ENCODE measurements around the gene RAP1GAP2. TPM values are rescaled to one million over a fixed set of nuclear protein-coding genes. Genes with fewer than 3 reads are reported as not detected.

RAP1GAP2 gene
- total and polyA plus RNA-seq, 7 donors, result 0.25 to 2.0 (median 0.84) TPM

DNA sequence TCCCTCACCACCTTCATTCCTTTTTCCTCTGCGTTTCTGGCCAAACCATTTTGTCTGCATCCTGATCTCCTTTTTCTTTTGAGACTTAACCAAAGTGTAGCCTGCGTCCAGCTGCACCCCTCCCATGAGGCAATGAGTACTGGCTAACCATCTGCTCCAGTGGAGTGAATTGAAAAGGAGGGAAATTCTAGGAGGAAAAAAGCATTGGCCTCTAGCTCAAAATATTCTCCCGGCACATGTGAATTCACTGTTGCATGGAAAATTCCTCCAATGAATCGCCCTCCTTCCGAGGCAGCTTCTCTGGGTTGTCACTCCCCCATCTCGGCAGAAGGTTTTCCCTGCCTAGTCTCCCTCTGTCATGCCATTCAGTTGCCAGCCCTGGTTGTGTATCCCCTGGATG is 5.6 kb downstream of the RAP1GAP2 start:
- WGBS, 3 donors, result 13 to 20% (median 14%) methylated on average over 6 of the region's 6 CpGs
- Histone ChIP-seq H3K4me1 (no peaks in the 10 kb centered on the region), H3K27me3 (ENCODE audit: insufficient read depth in 3 of 3, low read length in 2 of 3) (peaks cover 0 to 21% (median 3%) of the 10 kb centered on the region in 3 donors), H3K9me3 (no peaks in the 10 kb centered on the region), H3K36me3 (ENCODE audit: insufficient read depth in 1 of 2, low read depth in 1 of 2) (no peaks in the 10 kb centered on the region), H3K27ac (no peak overlapping the region), H3K4me3 (no peak overlapping the region)
- no peak for DNase-seq
- intact Hi-C loops (cut with DNase I), result no loop called here
- ATAC-seq, result no peak
- TF ChIP-seq, protein P1, sequence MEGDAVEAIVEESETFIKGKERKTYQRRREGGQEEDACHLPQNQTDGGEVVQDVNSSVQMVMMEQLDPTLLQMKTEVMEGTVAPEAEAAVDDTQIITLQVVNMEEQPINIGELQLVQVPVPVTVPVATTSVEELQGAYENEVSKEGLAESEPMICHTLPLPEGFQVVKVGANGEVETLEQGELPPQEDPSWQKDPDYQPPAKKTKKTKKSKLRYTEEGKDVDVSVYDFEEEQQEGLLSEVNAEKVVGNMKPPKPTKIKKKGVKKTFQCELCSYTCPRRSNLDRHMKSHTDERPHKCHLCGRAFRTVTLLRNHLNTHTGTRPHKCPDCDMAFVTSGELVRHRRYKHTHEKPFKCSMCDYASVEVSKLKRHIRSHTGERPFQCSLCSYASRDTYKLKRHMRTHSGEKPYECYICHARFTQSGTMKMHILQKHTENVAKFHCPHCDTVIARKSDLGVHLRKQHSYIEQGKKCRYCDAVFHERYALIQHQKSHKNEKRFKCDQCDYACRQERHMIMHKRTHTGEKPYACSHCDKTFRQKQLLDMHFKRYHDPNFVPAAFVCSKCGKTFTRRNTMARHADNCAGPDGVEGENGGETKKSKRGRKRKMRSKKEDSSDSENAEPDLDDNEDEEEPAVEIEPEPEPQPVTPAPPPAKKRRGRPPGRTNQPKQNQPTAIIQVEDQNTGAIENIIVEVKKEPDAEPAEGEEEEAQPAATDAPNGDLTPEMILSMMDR (IDR thresholded peaks at IDR 0.05), result no peak

DNA sequence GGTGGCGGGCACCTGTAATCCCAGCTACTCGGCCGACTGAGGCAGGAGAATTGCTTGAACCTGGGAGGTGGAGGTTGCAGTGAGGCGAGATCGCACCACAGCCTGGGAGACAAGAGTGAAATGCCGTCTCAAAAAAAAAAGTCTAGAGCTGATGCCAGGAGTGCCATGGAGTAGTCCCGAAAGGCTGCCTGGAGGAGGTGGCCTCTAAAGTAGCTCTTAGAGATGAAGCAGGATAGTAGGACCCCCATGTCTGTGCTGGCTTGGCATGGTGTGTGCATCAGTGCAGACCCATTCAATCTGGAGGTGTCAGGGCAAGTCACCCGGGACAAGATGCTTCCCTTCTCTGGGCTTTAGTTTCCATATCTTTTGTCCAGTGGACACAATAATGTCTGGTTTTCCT is 6.3 kb downstream of the RAP1GAP2 start:
- Histone ChIP-seq H3K4me3 (no peak overlapping the region), H3K9me3 (no peaks in the 10 kb centered on the region), H3K27me3 (ENCODE audit: insufficient read depth in 3 of 3, low read length in 2 of 3) (peaks cover 0 to 14% (median 2%) of the 10 kb centered on the region in 3 donors), H3K36me3 (ENCODE audit: insufficient read depth in 1 of 2, low read depth in 1 of 2) (no peaks in the 10 kb centered on the region), H3K27ac (no peak overlapping the region), H3K4me1 (no peaks in the 10 kb centered on the region)
- WGBS, 3 donors, result 89 to 90% (median 90%) methylated on average over 8 of the region's 8 CpGs
- DNase-seq (no peak), ATAC-seq (no peak)
- TF ChIP-seq, protein P1 (IDR thresholded peaks at IDR 0.05), result no peak
- intact Hi-C loops (cut with DNase I), result no loop called here

DNA sequence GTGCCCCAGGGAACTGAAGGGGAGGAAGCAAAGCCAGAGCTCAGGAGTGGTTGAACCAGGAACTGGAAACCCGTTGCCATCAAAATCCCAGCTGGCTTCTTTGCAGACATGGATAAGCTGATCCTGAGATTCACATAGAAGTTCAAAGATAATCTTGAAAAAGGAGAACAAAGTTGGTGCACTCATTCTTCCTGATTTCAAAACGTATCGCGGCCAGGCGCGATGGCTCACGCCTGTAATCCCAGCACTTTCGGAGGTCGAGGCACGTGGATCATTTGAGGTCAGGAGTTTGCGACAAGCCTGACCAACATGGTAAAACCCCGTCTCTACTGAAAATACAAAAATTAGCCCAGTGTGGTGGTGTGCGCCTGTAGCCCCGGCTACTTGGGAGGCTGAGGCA is 7.1 kb downstream of the RAP1GAP2 start:
- no peak for ATAC-seq

DNA sequence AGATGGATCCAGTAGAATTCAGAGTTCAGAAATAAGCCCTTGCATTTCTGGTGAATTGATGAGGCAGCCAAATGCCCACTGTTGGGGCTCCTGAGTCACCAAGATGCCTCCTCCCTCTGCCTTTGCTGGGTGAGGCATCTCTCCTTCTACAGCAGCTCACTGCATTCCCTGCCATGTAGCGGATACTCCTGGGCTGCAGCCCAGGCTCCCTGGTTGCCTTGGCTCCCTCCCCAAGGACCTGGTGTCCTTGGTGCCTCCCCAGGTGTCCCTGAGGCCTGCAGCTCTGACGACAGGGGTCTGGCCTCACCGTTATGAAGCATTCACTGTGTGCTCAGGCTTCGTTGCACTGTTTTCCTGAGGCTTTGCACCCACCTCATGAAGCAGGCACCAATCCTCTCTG is 7.7 kb downstream of the RAP1GAP2 start:
- Histone ChIP-seq H3K36me3 (ENCODE audit: insufficient read depth in 1 of 2, low read depth in 1 of 2) (no peaks in the 10 kb centered on the region), H3K4me3 (no peak overlapping the region), H3K27ac (no peak overlapping the region), H3K4me1 (no peaks in the 10 kb centered on the region), H3K9me3 (no peaks in the 10 kb centered on the region), H3K27me3 (ENCODE audit: insufficient read depth in 3 of 3, low read length in 2 of 3) (peaks cover 0 to 8% (median 0%) of the 10 kb centered on the region in 3 donors)
- DNase-seq (no peak), ATAC-seq (no peak)
- TF ChIP-seq, protein P1 (IDR thresholded peaks at IDR 0.05), result no peak
- 61 to 77% (median 72%) methylated on average over 4 of the region's 4 CpGs for WGBS, 3 donors
- intact Hi-C loops (cut with DNase I), result no loop called here

More for the DNA sequence above, 7.1 kb downstream of the RAP1GAP2 start:
- Histone ChIP-seq H3K36me3 (ENCODE audit: insufficient read depth in 1 of 2, low read depth in 1 of 2) (no peaks in the 10 kb centered on the region), H3K4me1 (no peaks in the 10 kb centered on the region), H3K9me3 (no peaks in the 10 kb centered on the region), H3K27ac (no peak overlapping the region), H3K27me3 (ENCODE audit: insufficient read depth in 3 of 3, low read length in 2 of 3) (peaks cover 0 to 8% (median 0%) of the 10 kb centered on the region in 3 donors), H3K4me3 (no peak overlapping the region)
- DNase-seq, result no peak
- 79 to 83% (median 81%) methylated on average over 14 of the region's 14 CpGs for WGBS, 3 donors
- intact Hi-C loops (cut with DNase I), result no loop called here
- TF ChIP-seq, protein P1 (IDR thresholded peaks at IDR 0.05), result no peak

DNA sequence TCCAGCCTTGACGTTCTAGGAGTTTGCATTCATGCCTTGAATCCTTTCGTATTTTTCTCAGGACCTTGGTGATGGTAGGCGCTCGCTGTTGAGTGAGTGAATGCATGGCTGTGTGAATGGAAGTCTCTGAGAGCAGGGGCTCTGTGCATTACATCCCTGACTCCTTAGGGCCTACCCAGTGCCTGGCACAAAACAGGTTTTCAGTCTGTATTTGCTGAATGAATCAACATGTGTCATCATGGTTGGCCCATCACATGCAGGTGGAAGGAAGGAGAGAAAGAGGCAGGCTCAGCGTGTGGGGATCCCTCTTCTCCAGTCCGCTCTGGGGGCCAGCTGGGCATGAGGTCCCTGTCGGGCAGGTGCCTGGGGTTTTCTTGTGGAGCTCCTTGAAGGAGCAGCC is 8.7 kb downstream of the RAP1GAP2 start:
- no peak for ATAC-seq
- Histone ChIP-seq H3K27me3 (ENCODE audit: insufficient read depth in 3 of 3, low read length in 2 of 3) (peaks cover 0 to 3% (median 0%) of the 10 kb centered on the region in 3 donors), H3K27ac (no peak overlapping the region), H3K4me1 (no peaks in the 10 kb centered on the region), H3K4me3 (no peak overlapping the region), H3K36me3 (ENCODE audit: insufficient read depth in 1 of 2, low read depth in 1 of 2) (no peaks in the 10 kb centered on the region), H3K9me3 (no peaks in the 10 kb centered on the region)
- TF ChIP-seq, protein P1 (IDR thresholded peaks at IDR 0.05), result no peak
- intact Hi-C loops (cut with DNase I), result no loop called here
- no peak for DNase-seq
- WGBS, 3 donors, result 85 to 86% (median 85%) methylated on average over 6 to 7 of the region's 7 CpGs

Measured in psoas muscle (tissue), 8 donors.